K562 (cell line): ENCODE measurements around the gene SLC20A1. TPM values are rescaled to one million over a fixed set of nuclear protein-coding genes. Genes with fewer than 3 reads are reported as not detected.
A peak's percentile ranks its signal among the peaks of the same experiment; 100 is the strongest.

Experiments used
- ATF1 ChIP-seq, 2 experiments: fragments of 450-650 bp in 1 of 2; IDR thresholded peaks; 2 replicates each; pipeline ENCODE4 v1.6.1; 2016; ENCODE audit warnings: missing compliant biosample characterization in 1 of 2, missing genetic modification characterization in 1 of 2
- CEBPG ChIP-seq, 3 experiments: fragments of 200-800 bp in 1 of 3; sonication (Bioruptor generic) in 1 of 3; sonication (generic) in 1 of 3; formaldehyde crosslinking in 1 of 3; IDR thresholded peaks in 2 of 3; conservative IDR thresholded peaks in 1 of 3; 2 replicates each; pipeline versions ENCODE4 v1.6.1 to v1.8.0; 2016 to 2022; ENCODE audit warnings: missing compliant biosample characterization in 2 of 3, missing genetic modification characterization in 2 of 3, mild to moderate bottlenecking in 1 of 3, missing genetic modification reagents in 1 of 3
- CREBBP ChIP-seq: IDR thresholded peaks from one replicate; pipeline ENCODE4 v1.6.1; 2012; ENCODE audit warnings: low read depth, mild to moderate bottlenecking, control low read depth, inconsistent platforms, low read length
- FOXJ2 ChIP-seq: fragments of 200-800 bp; sonication (Bioruptor generic); IDR thresholded peaks from 2 replicates; pipeline ENCODE4 v1.6.1; 2016; ENCODE audit warnings: missing genetic modification characterization, missing compliant biosample characterization
- FUS ChIP-seq: fragments of 200-400 bp; formaldehyde crosslinking; optimal IDR thresholded peaks from 2 replicates; pipeline ENCODE3; 2017; ENCODE audit warnings: low read depth, low read length
- HDAC3 ChIP-seq: fragments of 450-650 bp; IDR thresholded peaks from 2 replicates; pipeline ENCODE4 v1.6.1; 2018; ENCODE audit warnings: borderline replicate concordance, mild to moderate bottlenecking, moderate library complexity; ENCODE audit not compliant: partially characterized antibody
- HMGN3 ChIP-seq: IDR thresholded peaks from 2 replicates; pipeline ENCODE4 v1.6.1; 2011; ENCODE audit warnings: borderline replicate concordance, low read depth, mild to moderate bottlenecking, mixed read lengths, low read length; ENCODE audit not compliant: insufficient read length; ENCODE audit errors: extremely low read depth
- HNRNPUL1 ChIP-seq: fragments of 200-400 bp; formaldehyde crosslinking; IDR thresholded peaks from 2 replicates; pipeline ENCODE4 v1.6.1; 2017; ENCODE audit warnings: low read length
- ILK ChIP-seq: fragments of 450-650 bp; IDR thresholded peaks from 2 replicates; pipeline ENCODE4 v1.6.1; 2016; ENCODE audit warnings: missing genetic modification characterization, low read depth, mild to moderate bottlenecking, missing compliant biosample characterization, moderate library complexity, borderline replicate concordance
- JUN ChIP-seq, 2 experiments: sonication (generic) in 1 of 2; formaldehyde crosslinking in 1 of 2; IDR thresholded peaks; 2 replicates each; pipeline versions ENCODE4 v1.6.1 to v1.8.0; 2012 to 2022; ENCODE audit warnings: borderline replicate concordance in 2 of 2, mild to moderate bottlenecking in 2 of 2, improper control_type of control experiment in 1 of 2, low read depth in 1 of 2, low read length in 1 of 2, missing genetic modification reagents in 1 of 2
- NFYB ChIP-seq: IDR thresholded peaks from 2 replicates; pipeline ENCODE4 v1.6.1; 2011; ENCODE audit warnings: mild to moderate bottlenecking, moderate library complexity; ENCODE audit not compliant: insufficient read length; ENCODE audit errors: extremely low read depth
- OTX1 ChIP-seq: fragments of 450-650 bp; formaldehyde crosslinking; IDR thresholded peaks from 2 replicates; pipeline ENCODE4 v1.4.0; 2022; ENCODE audit warnings: mild to moderate bottlenecking
- PML ChIP-seq: IDR thresholded peaks from 2 replicates; pipeline ENCODE4 v1.6.1; 2012; ENCODE audit warnings: low read length, inconsistent platforms
- PTBP1 ChIP-seq: fragments of 200-400 bp; formaldehyde crosslinking; IDR thresholded peaks from 2 replicates; pipeline ENCODE4 v1.6.1; 2017; ENCODE audit warnings: low read depth, low read length
- SMAD3 ChIP-seq: fragments of 450-650 bp; formaldehyde crosslinking; conservative IDR thresholded peaks from 2 replicates; pipeline ENCODE4 v1.4.0; 2020; ENCODE audit warnings: mild to moderate bottlenecking
- SMARCB1 ChIP-seq: IDR thresholded peaks from 2 replicates; pipeline ENCODE4 v1.6.1; 2011; ENCODE audit warnings: improper control_type of control experiment, low read depth; ENCODE audit not compliant: insufficient read length
- TEAD1 ChIP-seq, 2 experiments: fragments of 450-650 bp in 1 of 2; sonication (generic) in 1 of 2; formaldehyde crosslinking; IDR thresholded peaks; 2 replicates each; pipeline versions ENCODE4 v1.4.0 to v1.8.0; 2020 to 2022; ENCODE audit warnings: mild to moderate bottlenecking in 2 of 2, missing genetic modification reagents in 1 of 2
- TEAD4 ChIP-seq, 2 experiments: sonication (generic) in 1 of 2; formaldehyde crosslinking in 1 of 2; IDR thresholded peaks; 2 replicates each; pipeline versions ENCODE4 v1.6.1 to v1.8.0; 2012 to 2022; ENCODE audit warnings: borderline replicate concordance in 1 of 2, inconsistent platforms in 1 of 2, low read length in 1 of 2, mild to moderate bottlenecking in 1 of 2, missing genetic modification reagents in 1 of 2
- ZNF695 ChIP-seq: fragments of 450-650 bp; formaldehyde crosslinking; IDR thresholded peaks from 2 replicates; pipeline ENCODE4 v1.4.0; 2020; ENCODE audit warnings: mild to moderate bottlenecking, moderate library complexity
- ZNF76 ChIP-seq: fragments of 250-450 bp; sonication (Bioruptor Pico); IDR thresholded peaks from 2 replicates; pipeline ENCODE4 v1.4.0; 2020; ENCODE audit warnings: mild to moderate bottlenecking, moderate library complexity, borderline replicate concordance
- polyA plus RNA-seq, 8 experiments: library from polyadenylated mRNA; depleted of rRNA in 4 of 8; stranded (reverse) in 5 of 8; unstranded in 3 of 8; fragments of >200 nt; fragmentation: Nextera tagmentation in 2 of 8; fragmentation: Illumina TruSeq in 1 of 8; extraction: Ambion mirVana in 2 of 8; extraction: Trizol in 1 of 8; gene quantifications; 2 replicates each; pipeline versions ENCODE4 v1.2.1 to v1.2.3, GENCODE V29; 2011 to 2014; ENCODE audit warnings: inconsistent platforms in 1 of 8, missing spikeins in 1 of 8
- total RNA-seq, 7 experiments: library from RNA; depleted of rRNA in 6 of 7; stranded (reverse); fragments of >200 nt in 6 of 7; fragmentation: Illumina TruSeq in 2 of 7; extraction: Trizol in 2 of 7; gene quantifications; 2 replicates each; pipeline versions ENCODE4 v1.2.1 to v1.2.3, GENCODE V29; 2011 to 2021; ENCODE audit warnings: low replicate concordance in 1 of 7
- TF ChIP-seq, protein P1 (sequence below): sonication (generic); formaldehyde crosslinking; IDR thresholded peaks from 2 replicates; pipeline ENCODE4 v1.8.0; 2022; ENCODE audit warnings: mild to moderate bottlenecking, missing genetic modification reagents
- TF ChIP-seq, protein P2 (sequence below): fragments of 200-800 bp; sonication (Bioruptor generic); IDR thresholded peaks from 2 replicates; pipeline ENCODE4 v1.6.1; 2016; ENCODE audit warnings: missing genetic modification characterization, missing compliant biosample characterization

Gene SLC20A1
- total and polyA plus RNA-seq, 9 of the 15 experiments (the other 6 are each of a cell fraction or from before 2014, with no cell fraction given) = 53.8 to 150 (median 74.7) TPM

DNA sequence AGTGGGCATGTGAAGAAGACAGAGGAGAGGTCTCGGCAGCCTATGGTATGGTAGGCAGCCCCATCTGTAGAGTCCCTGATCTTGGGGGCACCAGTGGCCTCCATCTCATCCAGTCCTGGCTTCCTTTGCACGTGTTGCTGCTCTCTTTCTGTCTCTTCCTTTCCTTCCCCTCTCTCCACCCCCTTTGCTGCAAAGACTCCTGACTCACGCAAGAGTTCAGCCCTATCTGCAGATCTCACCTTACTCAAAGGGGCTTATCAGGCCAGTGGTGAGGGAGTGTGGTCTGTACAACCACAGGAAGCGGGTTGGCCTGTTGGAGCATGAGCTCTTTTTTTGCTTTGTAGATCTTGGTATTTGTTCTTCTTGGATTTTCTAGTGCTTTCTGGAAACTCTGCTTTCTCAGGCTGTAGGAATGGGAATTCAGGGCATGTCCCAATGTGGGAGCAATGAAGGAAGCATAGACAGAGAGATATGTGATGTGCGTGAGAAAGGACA is 60.5 kb downstream of the SLC20A1 start (continued):
- TF ChIP-seq HMGN3 = no peak
- TF ChIP-seq HNRNPUL1 = no peak
- TF ChIP-seq PML = peak; percentile 93
- no peak for TF ChIP-seq CREBBP
- TF ChIP-seq, protein P1, sequence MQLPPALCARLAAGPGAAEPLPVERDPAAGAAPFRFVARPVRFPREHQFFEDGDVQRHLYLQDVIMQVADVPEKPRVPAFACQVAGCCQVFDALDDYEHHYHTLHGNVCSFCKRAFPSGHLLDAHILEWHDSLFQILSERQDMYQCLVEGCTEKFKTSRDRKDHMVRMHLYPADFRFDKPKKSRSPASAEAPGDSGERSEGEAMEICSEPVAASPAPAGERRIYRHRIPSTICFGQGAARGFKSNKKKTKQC = peak; percentile 43; the same call in 1 of the 2 replicates
- no peak for TF ChIP-seq ZNF695
- TF ChIP-seq CEBPG (CRISPR knock-in tag; IDR thresholded peaks at IDR 0.05) = peak; percentile 70; the same call in 1 of the 2 replicates
- no peak; a peak in 1 of 4 replicates for TF ChIP-seq CEBPG (tag; conservative IDR thresholded peaks at IDR 0.05 in 1 of 2, IDR thresholded peaks at IDR 0.05 in 1 of 2)
- no peak for TF ChIP-seq ATF1 (CRISPR knock-in tag; IDR thresholded peaks at IDR 0.05)
- TF ChIP-seq ATF1 (tag; IDR thresholded peaks at IDR 0.05) = peak; percentile 68
- peak; percentile 92 for TF ChIP-seq JUN (IDR thresholded peaks at IDR 0.05; ENCODE audit: borderline replicate concordance, low read depth, low read length)
- TF ChIP-seq JUN (CRISPR knock-in tag; IDR thresholded peaks at IDR 0.05; ENCODE audit: borderline replicate concordance) = no peak
- no peak for TF ChIP-seq PTBP1
- TF ChIP-seq SMAD3 (CRISPR knock-in tag) = peak; percentile 71
- peak; percentile 94 for TF ChIP-seq OTX1 (CRISPR knock-in tag)
- TF ChIP-seq, protein P2, sequence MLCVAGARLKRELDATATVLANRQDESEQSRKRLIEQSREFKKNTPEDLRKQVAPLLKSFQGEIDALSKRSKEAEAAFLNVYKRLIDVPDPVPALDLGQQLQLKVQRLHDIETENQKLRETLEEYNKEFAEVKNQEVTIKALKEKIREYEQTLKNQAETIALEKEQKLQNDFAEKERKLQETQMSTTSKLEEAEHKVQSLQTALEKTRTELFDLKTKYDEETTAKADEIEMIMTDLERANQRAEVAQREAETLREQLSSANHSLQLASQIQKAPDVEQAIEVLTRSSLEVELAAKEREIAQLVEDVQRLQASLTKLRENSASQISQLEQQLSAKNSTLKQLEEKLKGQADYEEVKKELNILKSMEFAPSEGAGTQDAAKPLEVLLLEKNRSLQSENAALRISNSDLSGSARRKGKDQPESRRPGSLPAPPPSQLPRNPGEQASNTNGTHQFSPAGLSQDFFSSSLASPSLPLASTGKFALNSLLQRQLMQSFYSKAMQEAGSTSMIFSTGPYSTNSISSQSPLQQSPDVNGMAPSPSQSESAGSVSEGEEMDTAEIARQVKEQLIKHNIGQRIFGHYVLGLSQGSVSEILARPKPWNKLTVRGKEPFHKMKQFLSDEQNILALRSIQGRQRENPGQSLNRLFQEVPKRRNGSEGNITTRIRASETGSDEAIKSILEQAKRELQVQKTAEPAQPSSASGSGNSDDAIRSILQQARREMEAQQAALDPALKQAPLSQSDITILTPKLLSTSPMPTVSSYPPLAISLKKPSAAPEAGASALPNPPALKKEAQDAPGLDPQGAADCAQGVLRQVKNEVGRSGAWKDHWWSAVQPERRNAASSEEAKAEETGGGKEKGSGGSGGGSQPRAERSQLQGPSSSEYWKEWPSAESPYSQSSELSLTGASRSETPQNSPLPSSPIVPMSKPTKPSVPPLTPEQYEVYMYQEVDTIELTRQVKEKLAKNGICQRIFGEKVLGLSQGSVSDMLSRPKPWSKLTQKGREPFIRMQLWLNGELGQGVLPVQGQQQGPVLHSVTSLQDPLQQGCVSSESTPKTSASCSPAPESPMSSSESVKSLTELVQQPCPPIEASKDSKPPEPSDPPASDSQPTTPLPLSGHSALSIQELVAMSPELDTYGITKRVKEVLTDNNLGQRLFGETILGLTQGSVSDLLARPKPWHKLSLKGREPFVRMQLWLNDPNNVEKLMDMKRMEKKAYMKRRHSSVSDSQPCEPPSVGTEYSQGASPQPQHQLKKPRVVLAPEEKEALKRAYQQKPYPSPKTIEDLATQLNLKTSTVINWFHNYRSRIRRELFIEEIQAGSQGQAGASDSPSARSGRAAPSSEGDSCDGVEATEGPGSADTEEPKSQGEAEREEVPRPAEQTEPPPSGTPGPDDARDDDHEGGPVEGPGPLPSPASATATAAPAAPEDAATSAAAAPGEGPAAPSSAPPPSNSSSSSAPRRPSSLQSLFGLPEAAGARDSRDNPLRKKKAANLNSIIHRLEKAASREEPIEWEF (CRISPR knock-in tag) = no peak
- TF ChIP-seq TEAD4 (IDR thresholded peaks at IDR 0.05; ENCODE audit: low read length) = peak; percentile 96
- TF ChIP-seq TEAD4 (CRISPR knock-in tag; IDR thresholded peaks at IDR 0.05; ENCODE audit: borderline replicate concordance) = no peak
- TF ChIP-seq NFYB = no peak
- TF ChIP-seq ILK (tag) = no peak
- no peak for TF ChIP-seq SMARCB1
- peak; percentile 52; the same call in 1 of the 2 replicates for TF ChIP-seq FOXJ2 (tag)
- peak in 1 of 2 experiments; percentile 80; a peak in 2 of 4 replicates for TF ChIP-seq TEAD1 (CRISPR knock-in tag; IDR thresholded peaks at IDR 0.05)
- peak; percentile 84; the same call in 1 of the 2 replicates for TF ChIP-seq ZNF76 (CRISPR knock-in tag)
- TF ChIP-seq HDAC3 = peak; percentile 89
- TF ChIP-seq FUS = no peak
